Heart left ventricle (tissue), 13 donors: ENCODE results near the gene ANAPC13.

ENCODE experiments used
- CTCF ChIP-seq, 12 donors: fragments of 200-600 bp; sonication (generic) in 4 of 12; IDR thresholded peaks; one replicate each; pipeline versions ENCODE4 v1.5.0 to v1.8.0; 2018 to 2022; ENCODE audit warnings: antibody characterized with exemption in 12 of 12, mild to moderate bottlenecking in 5 of 12
- POLR2A ChIP-seq, 2 donors: fragments of 450-650 bp; IDR thresholded peaks; one replicate each; pipeline ENCODE4 v1.6.1; 2017; ENCODE audit warnings: antibody characterized with exemption in 2 of 2, mild to moderate bottlenecking in 2 of 2, moderate library complexity in 2 of 2
- donor health status: ischemic (EF 13 %, LVEDD 7.1; RV severe dilation, severe dysfunction).
- donor health status: DM: no; HTN: yes; CAD: no.
- donor health status: DM: no; HTN: no; CAD: no.
- donor health status: ischemic (EF 25% LVEDD 6.9; RV normal size, moderate dysfunction).
- donor health status: ischemic (EF 25% LVEDD 5.7; RV mildly dilated, moderate dysfunction).
- donor health status: ischemic (EF 35%, LVEDD 5.7; RV mildly dilated, moderate dysfunction).
- donor health status: nonischemic (EF 11% LVEDD 7.7; RV severe dilation, severe dysfunction).
- donor health status: DM: yes; HTN: yes; CAD: no.
- donor health status: PGD.
- donor health status: ischemic (EF 29% LVEDD 5.4; RV normal size, mild dysfunction).
- donor health status: nonischemic (EF 23%, LVEDD 6.1; RV moderate dilation, normal function).

- TF ChIP-seq CTCF (IDR thresholded peaks at IDR 0.05) (no peak), POLR2A (IDR thresholded peaks at IDR 0.05) (no peak)
Measured at GRCh38 chr3:134445095-134445494, 40.7 kb downstream of the ANAPC13 start.
